ENCODE results near the gene E2F4. TPM values are rescaled to one million over a fixed set of nuclear protein-coding genes. Genes with fewer than 3 reads are reported as not detected.

The E2F4 gene
- total and polyA plus RNA-seq, 2 of the 13 experiments (the other 11 are each of a cell fraction or from before 2014, with no cell fraction given) = 84.8 to 91.2 TPM

- peak; percentile 69 for TF ChIP-seq ZSCAN21 (CRISPR knock-in tag; IDR thresholded peaks at IDR 0.05; ENCODE audit: borderline replicate concordance)
- peak; percentile 99 for TF ChIP-seq HDAC2 (CRISPR knock-in tag; IDR thresholded peaks at IDR 0.05)
- TF ChIP-seq PRPF4 (IDR thresholded peaks at IDR 0.05; ENCODE audit: low read depth, low read length, poor library complexity, severe bottlenecking) = no peak
- TF ChIP-seq BRD4 (CRISPR knock-in tag; IDR thresholded peaks at IDR 0.05) = peak; percentile 80
- peak; percentile 36 for TF ChIP-seq ATF7-NPFF (CRISPR knock-in tag; IDR thresholded peaks at IDR 0.05; ENCODE audit: low read depth)
- no peak for TF ChIP-seq MAFG (CRISPR knock-in tag; IDR thresholded peaks at IDR 0.05)
- no peak for TF ChIP-seq FLYWCH1 (CRISPR knock-in tag; IDR thresholded peaks at IDR 0.05)
These were observed 35.0 kb downstream of the E2F4 start, which contains the start of gene TMEM208 (continued) for GRCh38 chr16:67226804-67227566.

DNA sequence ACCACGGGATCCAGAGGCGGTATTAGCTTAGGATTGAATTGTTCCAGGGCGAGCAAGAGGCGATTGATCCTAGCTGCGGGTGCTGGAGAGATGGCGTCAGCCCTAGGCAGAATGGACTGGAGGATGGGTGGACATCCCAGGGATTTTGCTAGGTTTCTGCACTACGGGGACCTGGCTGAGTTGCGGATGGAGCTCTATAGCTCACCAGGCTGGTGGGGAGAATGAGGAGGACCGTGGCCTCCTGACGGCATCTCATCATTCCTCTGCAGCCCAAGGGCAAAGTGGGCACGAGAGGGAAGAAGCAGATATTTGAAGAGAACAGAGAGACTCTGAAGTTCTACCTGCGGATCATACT lies 35.6 kb downstream of the E2F4 start:
- ChIA-PET CTCF (ENCODE audit: low intra/inter-chr PET ratio, low total read pairs) (no interaction called here), POLR2A (interaction anchor here (1.2 to 3.2 kb wide), 12 partner anchors 8 to 204 kb away, joined by 4 to 71 read pairs (median 6); partner anchors contain the start of genes FHOD1, NOL3 and SLC9A5)
- peak overlapping the region; percentile 99 for H3K4me2 ChIP-seq (ENCODE audit: low read depth, low read length)
- FAIRE-seq (no peak), ATAC-seq (no peak), DNase-seq (ENCODE audit: low spot score) (no peak)
- BruUV-seq (replicated peaks) = no TSS peak
- peaks cover 0 to 4% of the 10 kb centered on the region in 2 experiments; a peak in 1 of 5 replicates for H3K27me3 ChIP-seq (ENCODE audit: control insufficient read depth in 1 of 2, insufficient read depth in 2 of 2, low read length in 2 of 2)
- H3K4me3 ChIP-seq (replicated peaks in 1 of 3; ENCODE audit: insufficient read depth in 1 of 3, low read depth in 2 of 3, low read length in 3 of 3) = peak overlapping the region; percentile 97 to 100 (median 98)
- H4K20me1 ChIP-seq (ENCODE audit: insufficient read depth, low read length) = no peaks in the 10 kb centered on the region; the same call in 1 of the 2 replicates
- peak overlapping the region; percentile 98 for H3K9ac ChIP-seq (ENCODE audit: insufficient read depth, low read depth, low read length)
- H3K27ac ChIP-seq (ENCODE audit: extremely low read length, insufficient read depth, low read length) = peak overlapping the region; percentile 55
- peaks cover 17% of the 10 kb centered on the region for H3K79me2 ChIP-seq (ENCODE audit: insufficient read depth, low read length)
- TF ChIP-seq ZNF577 (CRISPR knock-in tag; IDR thresholded peaks at IDR 0.05; ENCODE audit: borderline replicate concordance, low read depth) = no peak
- TF ChIP-seq ZNF572 (CRISPR knock-in tag; IDR thresholded peaks at IDR 0.05) = 0 out of 2 replicates have a peak, but pooled peaks have one; percentile 10
- no peak for TF ChIP-seq ZNF781 (CRISPR knock-in tag; IDR thresholded peaks at IDR 0.05; ENCODE audit: borderline replicate concordance, not compliant biosample characterization)
- no peak for TF ChIP-seq ZMAT5 (CRISPR knock-in tag; IDR thresholded peaks at IDR 0.05; ENCODE audit: borderline replicate concordance, low read depth)
- TF ChIP-seq ZNF501 (CRISPR knock-in tag; IDR thresholded peaks at IDR 0.05) = 0 out of 2 replicates have a peak, but pooled peaks have one; percentile 0
- 0 out of 2 replicates have a peak, but pooled peaks have one; percentile 10 for TF ChIP-seq DNMT3B (CRISPR knock-in tag; conservative IDR thresholded peaks at IDR 0.05)
- TF ChIP-seq GLI4 (CRISPR knock-in tag; IDR thresholded peaks at IDR 0.05; ENCODE audit: borderline replicate concordance) = peak; percentile 50; the same call in 1 of the 2 replicates
- TF ChIP-seq ZNF484 (CRISPR knock-in tag; IDR thresholded peaks at IDR 0.05; ENCODE audit: borderline replicate concordance, low read depth) = no peak
- TF ChIP-seq MED8 (CRISPR knock-in tag; IDR thresholded peaks at IDR 0.05; ENCODE audit: insufficient replicate concordance) = no peak
- TF ChIP-seq ZNF777 (CRISPR knock-in tag; IDR thresholded peaks at IDR 0.05) = 0 out of 2 replicates have a peak, but pooled peaks have one; percentile 9
- TF ChIP-seq SRY (CRISPR knock-in tag; IDR thresholded peaks at IDR 0.05) = 0 out of 2 replicates have a peak, but pooled peaks have one; percentile 21
- TF ChIP-seq MTA3 (CRISPR knock-in tag; IDR thresholded peaks at IDR 0.05) = no peak
- intact Hi-C loops (cut with micrococcal nuclease; ENCODE audit: unreplicated experiment) = loop anchor here (1.0 to 5.0 kb wide), 2 partner anchors 20 to 40 kb away; partner anchors contain the start of gene FHOD1
- 2% methylated on average over 12 of the region's 12 CpGs for WGBS (ENCODE audit: low lambda C conversion rate)
- no peak overlapping the region for H2AFZ ChIP-seq (ENCODE audit: low read length)
- H3K9me3 ChIP-seq (ENCODE audit: low read length) = no peaks in the 10 kb centered on the region
- in situ Hi-C loops (cut with HindIII; ENCODE audit: extremely low pct_ligation_motif_present, low pct_unique_long_range_greater_than_20kb) = no loop called here
- H3K36me3 ChIP-seq (replicated peaks in 1 of 2; ENCODE audit: control insufficient read depth in 1 of 2, insufficient read depth in 2 of 2, low read length in 2 of 2) = peaks cover 27 to 40% of the 10 kb centered on the region in 2 experiments
- H3K4me1 ChIP-seq (ENCODE audit: insufficient read depth, low read length) = peaks cover 34% of the 10 kb centered on the region
